ENCODE measurements around the gene ZNF18.

DNA sequence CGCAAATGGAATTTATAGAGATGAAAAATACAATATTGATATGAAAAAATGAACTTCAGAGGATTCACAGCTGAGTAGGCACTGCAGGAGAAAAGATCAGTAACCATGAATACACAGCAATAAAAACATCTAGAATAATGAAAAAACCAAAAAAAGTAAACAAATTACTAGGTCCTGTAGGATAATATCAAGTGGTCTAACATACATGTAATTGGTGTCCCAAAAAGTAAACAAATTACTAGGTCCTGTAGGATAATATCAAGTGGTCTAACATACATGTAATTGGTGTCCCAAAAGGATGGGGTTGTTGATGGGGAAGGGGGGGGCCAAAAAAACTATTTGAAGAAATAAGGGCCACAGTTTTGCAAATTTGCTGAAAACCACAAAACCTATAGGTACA lies 43.4 kb downstream of the ZNF18 start:
- TF ChIP-seq, protein P1, sequence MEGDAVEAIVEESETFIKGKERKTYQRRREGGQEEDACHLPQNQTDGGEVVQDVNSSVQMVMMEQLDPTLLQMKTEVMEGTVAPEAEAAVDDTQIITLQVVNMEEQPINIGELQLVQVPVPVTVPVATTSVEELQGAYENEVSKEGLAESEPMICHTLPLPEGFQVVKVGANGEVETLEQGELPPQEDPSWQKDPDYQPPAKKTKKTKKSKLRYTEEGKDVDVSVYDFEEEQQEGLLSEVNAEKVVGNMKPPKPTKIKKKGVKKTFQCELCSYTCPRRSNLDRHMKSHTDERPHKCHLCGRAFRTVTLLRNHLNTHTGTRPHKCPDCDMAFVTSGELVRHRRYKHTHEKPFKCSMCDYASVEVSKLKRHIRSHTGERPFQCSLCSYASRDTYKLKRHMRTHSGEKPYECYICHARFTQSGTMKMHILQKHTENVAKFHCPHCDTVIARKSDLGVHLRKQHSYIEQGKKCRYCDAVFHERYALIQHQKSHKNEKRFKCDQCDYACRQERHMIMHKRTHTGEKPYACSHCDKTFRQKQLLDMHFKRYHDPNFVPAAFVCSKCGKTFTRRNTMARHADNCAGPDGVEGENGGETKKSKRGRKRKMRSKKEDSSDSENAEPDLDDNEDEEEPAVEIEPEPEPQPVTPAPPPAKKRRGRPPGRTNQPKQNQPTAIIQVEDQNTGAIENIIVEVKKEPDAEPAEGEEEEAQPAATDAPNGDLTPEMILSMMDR (IDR thresholded peaks at IDR 0.05; ENCODE audit: low read depth, low read length, poor library complexity, severe bottlenecking) = no peak
- TF ChIP-seq EZH2phosphoT487 (IDR thresholded peaks at IDR 0.05; ENCODE audit: borderline replicate concordance, low read length) = no peak
